Fibroblast of upper back skin (primary cell): Measurements from ENCODE around the gene PDE4C.
A peak's percentile ranks its signal among the peaks of the same experiment; 100 is the strongest.

Experiments
- DNase-seq: peaks from one replicate; pipeline ENCODE4 v3.0.0-alpha.2; 2013

The PDE4C gene

DNA sequence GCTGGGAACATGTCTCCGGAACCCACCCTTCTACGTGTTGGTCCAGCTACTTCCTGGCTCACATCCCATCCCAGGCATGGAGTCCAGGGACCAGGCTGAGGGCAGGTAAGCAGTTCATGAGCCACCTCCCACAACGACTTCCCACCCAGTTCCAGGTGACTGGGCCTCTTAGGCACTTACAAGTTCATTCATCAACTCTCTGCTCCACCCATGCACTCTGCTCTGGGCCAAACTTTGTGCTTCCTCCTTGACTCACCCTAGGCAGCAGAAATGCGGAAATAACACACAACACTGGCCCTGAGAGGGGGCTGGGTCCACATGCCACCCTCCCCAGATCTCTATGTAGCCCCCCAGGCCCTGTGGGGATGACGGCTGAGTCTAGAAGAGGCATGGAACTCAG is 27.5 kb upstream of the PDE4C start:
- no peak for DNase-seq

DNA sequence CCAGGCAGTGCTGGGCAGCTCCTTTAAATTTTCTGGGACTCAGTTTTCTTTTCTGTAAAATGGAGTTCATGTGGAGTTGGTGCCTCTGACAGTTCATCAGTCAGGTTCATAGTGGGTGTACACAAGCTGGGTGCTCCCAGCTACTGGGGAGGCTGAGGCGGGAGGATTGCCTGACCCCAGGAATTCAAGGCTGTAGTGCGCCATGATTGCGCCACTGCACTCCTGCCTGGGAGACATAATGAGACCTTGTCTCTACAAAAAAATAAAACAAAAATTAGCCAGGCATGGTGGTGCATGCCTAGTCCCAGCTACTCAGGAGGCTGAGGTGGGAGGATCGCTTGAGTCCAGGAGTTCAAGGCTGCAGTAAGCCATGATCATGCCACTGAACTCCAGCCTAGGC is 26.9 kb upstream of the PDE4C start:
- no peak for DNase-seq

- DNase-seq = no peak
These were observed 26.1 kb upstream of the PDE4C start for GRCh38 chr19:18252370-18252717.

- DNase-seq = peak; percentile 55
These were observed 25.5 kb upstream of the PDE4C start for GRCh38 chr19:18251587-18252369.

DNA sequence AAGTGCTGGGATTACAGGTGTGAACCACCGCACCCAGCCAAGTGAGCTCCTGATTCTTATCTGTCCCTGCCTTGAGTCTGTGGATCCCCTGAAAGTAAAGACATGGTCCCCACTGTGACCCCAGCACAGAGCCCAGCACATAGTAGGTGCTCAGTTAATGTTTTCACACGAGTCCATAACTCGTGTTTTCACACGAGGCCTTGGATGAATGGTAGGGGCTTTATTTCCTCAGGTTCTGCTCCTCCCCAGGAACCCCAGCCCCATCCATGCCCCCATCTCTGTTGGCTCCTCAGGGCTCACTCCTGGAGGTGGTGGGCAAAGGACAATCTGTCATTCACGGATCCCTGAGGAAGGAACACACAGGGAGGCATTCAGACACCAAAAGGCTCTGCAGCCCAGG is 23.6 kb upstream of the PDE4C start:
- DNase-seq = no peak

GRCh38 chr19:18245297-18245696 is 19.1 kb upstream of the PDE4C start:
- DNase-seq = no peak

GRCh38 chr19:18239303-18239702 is 13.1 kb upstream of the PDE4C start:
- DNase-seq = no peak

DNA sequence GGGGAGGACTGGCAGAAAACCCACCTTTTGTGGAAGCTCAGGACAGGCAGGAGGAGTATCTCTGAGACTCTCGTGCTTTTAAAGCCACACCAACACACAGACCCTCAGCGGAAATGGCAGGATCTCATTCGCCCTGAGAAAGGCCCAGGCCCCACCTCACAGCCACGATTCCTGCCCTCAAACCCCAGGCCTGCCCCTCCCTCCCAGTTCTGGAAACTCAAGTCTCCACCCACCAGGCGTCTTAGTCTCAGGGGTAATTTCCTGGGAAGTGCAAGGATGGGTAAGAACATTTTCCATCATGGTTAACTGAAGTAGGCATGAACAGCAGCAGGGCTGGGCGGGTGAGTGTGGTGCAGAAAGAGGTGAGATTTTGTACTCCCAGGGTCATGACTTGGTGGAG is 8.0 kb upstream of the PDE4C start:
- no peak for DNase-seq

DNA sequence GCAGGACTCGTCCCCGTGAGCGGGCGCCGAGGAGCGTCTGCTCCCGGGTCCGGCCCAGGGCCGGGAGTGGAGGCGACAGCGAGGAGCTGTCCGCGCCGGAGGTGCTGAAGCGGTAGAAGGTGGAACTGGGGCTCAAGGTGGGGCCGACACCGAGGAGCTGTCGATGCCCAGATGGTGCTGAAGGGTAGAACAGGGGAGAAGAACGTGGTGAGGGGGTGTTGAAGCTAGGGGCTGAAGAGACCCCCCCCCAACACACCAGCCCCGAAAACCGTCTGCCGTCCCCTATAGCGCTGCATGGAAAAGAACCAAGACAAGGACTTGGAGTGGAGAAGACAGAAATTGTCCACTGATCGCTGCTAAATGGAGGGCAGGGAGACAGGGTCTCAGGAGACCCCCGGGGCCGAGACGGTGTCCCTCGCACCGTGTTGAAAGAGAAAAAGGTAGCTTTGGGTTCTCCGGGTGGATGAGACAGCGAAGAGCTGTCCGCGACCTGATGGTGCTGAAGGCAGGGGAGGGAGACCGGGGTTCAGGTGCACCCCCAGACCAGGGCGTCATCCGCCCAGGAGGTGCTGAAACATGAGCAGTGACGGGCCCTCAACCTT is 7.1 kb upstream of the PDE4C start:
- DNase-seq = peak; percentile 22

- no peak for DNase-seq
These were observed 6.4 kb upstream of the PDE4C start for GRCh38 chr19:18232540-18233223.

DNA sequence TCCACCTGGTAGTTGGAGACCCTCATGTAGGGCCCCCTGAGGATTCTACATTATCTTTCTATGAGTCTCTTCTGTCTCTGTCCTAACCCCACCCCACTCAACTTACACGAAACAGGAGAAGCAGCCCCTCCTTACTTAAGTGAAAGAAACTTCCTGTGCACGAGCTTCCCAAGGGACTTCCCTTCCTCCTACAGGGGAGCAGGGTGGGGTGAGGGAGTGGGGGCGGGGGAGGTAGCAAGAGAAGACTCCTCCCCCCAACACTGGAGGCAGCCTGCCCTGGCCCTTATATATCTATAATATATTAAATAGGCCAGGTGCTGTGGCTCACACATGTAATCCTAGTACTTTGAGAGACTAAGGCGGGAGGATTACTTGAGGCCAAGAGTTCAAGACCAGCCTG is 5.5 kb upstream of the PDE4C start:
- DNase-seq = no peak

- DNase-seq = no peak
These were observed 4.9 kb upstream of the PDE4C start for GRCh38 chr19:18230941-18231734.

- DNase-seq = no peak
These were observed 3.7 kb upstream of the PDE4C start for GRCh38 chr19:18229915-18230314.

DNA sequence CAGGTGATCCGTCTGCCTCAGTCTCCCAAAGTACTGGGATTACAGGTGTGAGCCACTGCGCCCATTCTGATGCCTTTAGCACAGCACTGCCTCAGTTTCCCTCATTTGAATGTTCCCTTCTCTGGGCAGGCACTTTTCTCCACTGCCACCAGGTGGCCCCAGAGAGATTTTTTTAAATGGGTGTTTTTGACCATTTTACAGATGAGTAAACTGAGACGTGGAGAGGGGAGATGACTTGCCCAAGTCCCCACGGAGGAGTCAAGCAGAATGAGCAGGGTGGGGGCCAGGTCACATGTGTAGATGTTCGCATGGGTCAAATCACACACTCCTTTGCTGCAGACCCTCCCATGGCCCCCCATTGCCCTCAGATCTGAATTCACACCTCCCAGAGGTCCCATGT is 3.2 kb upstream of the PDE4C start:
- DNase-seq = no peak

GRCh38 chr19:18227781-18228271 is 1.6 kb upstream of the PDE4C start:
- no peak for DNase-seq

GRCh38 chr19:18226956-18227780 is 930 bp upstream of the PDE4C start:
- no peak for DNase-seq

- DNase-seq = no peak
These were observed 910 bp downstream of the PDE4C start for GRCh38 chr19:18225355-18225701.

- peak; percentile 96 for DNase-seq
These were observed 1.5 kb downstream of the PDE4C start for GRCh38 chr19:18224525-18225354.

GRCh38 chr19:18223860-18224524 is 2.2 kb downstream of the PDE4C start:
- no peak for DNase-seq

DNA sequence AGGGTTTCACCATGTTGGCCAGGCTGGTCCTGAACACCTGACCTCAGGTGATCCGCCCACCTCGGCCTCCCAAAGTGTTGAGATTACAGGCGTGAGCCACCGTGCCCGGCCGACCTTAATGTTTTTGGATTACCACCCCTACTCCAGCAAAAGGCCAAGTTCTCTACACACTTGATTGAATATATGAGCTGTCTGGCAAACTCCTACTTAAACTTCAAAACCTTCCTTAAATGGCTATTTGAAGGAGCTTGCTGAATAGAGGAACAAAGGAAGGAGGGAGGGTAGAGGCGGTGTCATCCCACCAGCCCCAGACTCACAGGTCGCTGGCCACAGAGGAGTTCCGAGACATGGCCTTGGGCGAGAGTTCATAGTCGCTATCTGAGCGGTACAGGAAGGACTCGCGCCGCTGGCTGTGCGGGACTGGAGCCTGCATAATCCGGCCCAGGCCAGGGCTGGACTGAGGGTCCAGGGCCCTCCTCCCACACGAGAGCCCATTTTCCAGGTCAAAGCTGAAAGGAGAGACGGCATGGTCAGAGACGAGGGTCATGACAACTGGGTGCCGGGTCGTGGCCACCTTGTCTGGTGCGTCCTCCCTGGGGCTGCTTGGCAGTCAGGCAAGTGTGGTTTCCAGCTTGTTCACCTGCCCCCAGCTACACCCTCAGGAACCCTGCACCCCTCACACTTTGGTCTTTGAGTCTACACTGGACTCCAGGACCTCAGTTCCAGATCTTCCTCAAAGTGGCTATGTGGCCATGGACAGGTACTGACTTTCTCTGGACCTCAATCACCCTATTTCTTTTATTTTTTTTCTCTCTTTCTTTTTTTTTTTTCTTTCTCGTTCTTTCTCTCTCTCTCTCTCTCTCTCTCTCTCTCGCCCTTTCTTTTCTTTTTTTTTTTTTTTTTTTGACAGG is 4.2 kb downstream of the PDE4C start:
- no peak for DNase-seq
